Measurements from ENCODE around the gene SETD1A.

The SETD1A gene

GRCh38 chr16:30989469-30990047, 32.0 kb downstream of the SETD1A start:
- Histone ChIP-seq H3K36me3 (ENCODE audit: control insufficient read depth in 1 of 2, insufficient read depth in 2 of 2, low read length in 2 of 2) (peaks cover 2 to 7% of the 10 kb centered on the region in 2 experiments), H3K18ac (ENCODE audit: low read length) (no peak overlapping the region), H4K12ac (ENCODE audit: low read depth, low read length) (no peak overlapping the region), H3K9ac (ENCODE audit: low read length) (no peak overlapping the region), H3K79me2 (ENCODE audit: control insufficient read depth, insufficient read depth, low read length, poor library complexity) (no peaks in the 10 kb centered on the region), H2AFZ (ENCODE audit: insufficient read depth, low read length, poor library complexity) (no peak overlapping the region), H3K27me3 (ENCODE audit: insufficient read depth, low read length) (no peaks in the 10 kb centered on the region), H3K27ac (ENCODE audit: low read depth, low read length) (no peak overlapping the region), H3K23ac (ENCODE audit: low read length) (no peak overlapping the region), H3K9me3 (ENCODE audit: insufficient read depth, low read depth, low read length) (peaks cover 5% of the 10 kb centered on the region), H4K91ac (ENCODE audit: low read depth, low read length) (no peak overlapping the region), H3K4me2 (ENCODE audit: low read length) (no peak overlapping the region), H3K4me1 (ENCODE audit: control insufficient read depth in 1 of 2, insufficient read depth in 2 of 2, low read length in 2 of 2) (no peaks in the 10 kb centered on the region), H4K8ac (ENCODE audit: low read depth, low read length) (no peak overlapping the region), H2BK12ac (ENCODE audit: low read length) (no peak overlapping the region), H3K4me3 (ENCODE audit: low read depth, low read length) (no peak overlapping the region), H2BK5ac (ENCODE audit: low read depth, low read length, poor library complexity) (no peak overlapping the region), H2AK5ac (ENCODE audit: low read length) (no peak overlapping the region), H3K79me1 (ENCODE audit: low read length) (no peaks in the 10 kb centered on the region), H3K14ac (ENCODE audit: low read length) (no peak overlapping the region), H3K4ac (ENCODE audit: low read depth, low read length) (no peak overlapping the region), H2BK120ac (ENCODE audit: insufficient read depth, low read length, poor library complexity) (no peak overlapping the region)
- no CpG with 5 or more reads among the region's 23 CpGs for WGBS (ENCODE audit: extremely low coverage, insufficient coverage, insufficient read length)
- DNase-seq: no peak

- no peak overlapping the region for H3K18ac ChIP-seq (ENCODE audit: low read length)
- no peak for DNase-seq
- no peak overlapping the region for H3K9ac ChIP-seq (ENCODE audit: low read length)
- H4K8ac ChIP-seq (ENCODE audit: low read depth, low read length): no peak overlapping the region
- H3K27me3 ChIP-seq (ENCODE audit: insufficient read depth, low read length): no peaks in the 10 kb centered on the region
- no peak overlapping the region for H3K4me3 ChIP-seq (ENCODE audit: low read depth, low read length)
- no peak overlapping the region for H4K91ac ChIP-seq (ENCODE audit: low read depth, low read length)
- no peak overlapping the region for H3K4ac ChIP-seq (ENCODE audit: low read depth, low read length)
- no peaks in the 10 kb centered on the region for H3K79me2 ChIP-seq (ENCODE audit: control insufficient read depth, insufficient read depth, low read length, poor library complexity)
- no peaks in the 10 kb centered on the region for H3K4me1 ChIP-seq (ENCODE audit: control insufficient read depth in 1 of 2, insufficient read depth in 2 of 2, low read length in 2 of 2)
- no peak overlapping the region for H2BK5ac ChIP-seq (ENCODE audit: low read depth, low read length, poor library complexity)
- peaks cover 2 to 5% of the 10 kb centered on the region in 2 experiments for H3K36me3 ChIP-seq (ENCODE audit: control insufficient read depth in 1 of 2, insufficient read depth in 2 of 2, low read length in 2 of 2)
- H3K23ac ChIP-seq (ENCODE audit: low read length): no peak overlapping the region
- no peak overlapping the region for H3K14ac ChIP-seq (ENCODE audit: low read length)
- H2AK5ac ChIP-seq (ENCODE audit: low read length): no peak overlapping the region
- no peak overlapping the region for H3K4me2 ChIP-seq (ENCODE audit: low read length)
- no CpG with 5 or more reads among the region's 12 CpGs for WGBS (ENCODE audit: extremely low coverage, insufficient coverage, insufficient read length)
- H3K27ac ChIP-seq (ENCODE audit: low read depth, low read length): no peak overlapping the region
- H3K79me1 ChIP-seq (ENCODE audit: low read length): no peaks in the 10 kb centered on the region
- H2AFZ ChIP-seq (ENCODE audit: insufficient read depth, low read length, poor library complexity): no peak overlapping the region
- no peak overlapping the region for H4K12ac ChIP-seq (ENCODE audit: low read depth, low read length)
- no peak overlapping the region for H2BK12ac ChIP-seq (ENCODE audit: low read length)
- H3K9me3 ChIP-seq (ENCODE audit: insufficient read depth, low read depth, low read length): peaks cover 5% of the 10 kb centered on the region
- H2BK120ac ChIP-seq (ENCODE audit: insufficient read depth, low read length, poor library complexity): no peak overlapping the region
Measured at GRCh38 chr16:30990105-30990504, 32.6 kb downstream of the SETD1A start.

GRCh38 chr16:30991052-30991451, 33.5 kb downstream of the SETD1A start:
- H3K27ac ChIP-seq (ENCODE audit: low read depth, low read length): no peak overlapping the region
- H4K91ac ChIP-seq (ENCODE audit: low read depth, low read length): no peak overlapping the region
- H3K79me1 ChIP-seq (ENCODE audit: low read length): no peaks in the 10 kb centered on the region
- H3K4me3 ChIP-seq (ENCODE audit: low read depth, low read length): no peak overlapping the region
- no peak overlapping the region for H2AFZ ChIP-seq (ENCODE audit: insufficient read depth, low read length, poor library complexity)
- no peak overlapping the region for H2AK5ac ChIP-seq (ENCODE audit: low read length)
- no CpG with 5 or more reads among the region's 8 CpGs for WGBS (ENCODE audit: extremely low coverage, insufficient coverage, insufficient read length)
- H2BK12ac ChIP-seq (ENCODE audit: low read length): no peak overlapping the region
- H3K18ac ChIP-seq (ENCODE audit: low read length): no peak overlapping the region
- H3K23ac ChIP-seq (ENCODE audit: low read length): no peak overlapping the region
- no peak overlapping the region for H2BK5ac ChIP-seq (ENCODE audit: low read depth, low read length, poor library complexity)
- DNase-seq: no peak
- H3K36me3 ChIP-seq (ENCODE audit: control insufficient read depth in 1 of 2, insufficient read depth in 2 of 2, low read length in 2 of 2): peaks cover under 1 to 3% of the 10 kb centered on the region in 2 experiments
- H3K4me1 ChIP-seq (ENCODE audit: control insufficient read depth in 1 of 2, insufficient read depth in 2 of 2, low read length in 2 of 2): no peaks in the 10 kb centered on the region
- no peak overlapping the region for H3K14ac ChIP-seq (ENCODE audit: low read length)
- H4K12ac ChIP-seq (ENCODE audit: low read depth, low read length): no peak overlapping the region
- H3K9me3 ChIP-seq (ENCODE audit: insufficient read depth, low read depth, low read length): peaks cover 5% of the 10 kb centered on the region
- H3K4me2 ChIP-seq (ENCODE audit: low read length): no peak overlapping the region
- no peaks in the 10 kb centered on the region for H3K27me3 ChIP-seq (ENCODE audit: insufficient read depth, low read length)
- no peaks in the 10 kb centered on the region for H3K79me2 ChIP-seq (ENCODE audit: control insufficient read depth, insufficient read depth, low read length, poor library complexity)
- no peak overlapping the region for H3K9ac ChIP-seq (ENCODE audit: low read length)
- no peak overlapping the region for H3K4ac ChIP-seq (ENCODE audit: low read depth, low read length)
- H4K8ac ChIP-seq (ENCODE audit: low read depth, low read length): no peak overlapping the region
- H2BK120ac ChIP-seq (ENCODE audit: insufficient read depth, low read length, poor library complexity): no peak overlapping the region

GRCh38 chr16:30992276-30992780, 34.8 kb downstream of the SETD1A start:
- Histone ChIP-seq H3K27me3 (ENCODE audit: insufficient read depth, low read length) (no peaks in the 10 kb centered on the region), H2BK5ac (ENCODE audit: low read depth, low read length, poor library complexity) (no peak overlapping the region), H2AK5ac (ENCODE audit: low read length) (no peak overlapping the region), H2BK120ac (ENCODE audit: insufficient read depth, low read length, poor library complexity) (no peak overlapping the region), H3K79me2 (ENCODE audit: control insufficient read depth, insufficient read depth, low read length, poor library complexity) (peaks cover under 1% of the 10 kb centered on the region), H4K8ac (ENCODE audit: low read depth, low read length) (no peak overlapping the region), H3K4me1 (ENCODE audit: control insufficient read depth in 1 of 2, insufficient read depth in 2 of 2, low read length in 2 of 2) (peaks cover under 1 to 4% of the 10 kb centered on the region in 2 experiments), H3K9ac (ENCODE audit: low read length) (no peak overlapping the region), H3K14ac (ENCODE audit: low read length) (no peak overlapping the region), H3K18ac (ENCODE audit: low read length) (no peak overlapping the region), H3K36me3 (ENCODE audit: control insufficient read depth in 1 of 2, insufficient read depth in 2 of 2, low read length in 2 of 2) (no peaks in the 10 kb centered on the region), H4K91ac (ENCODE audit: low read depth, low read length) (no peak overlapping the region), H3K4me2 (ENCODE audit: low read length) (no peak overlapping the region), H3K23ac (ENCODE audit: low read length) (no peak overlapping the region), H4K12ac (ENCODE audit: low read depth, low read length) (no peak overlapping the region), H2BK12ac (ENCODE audit: low read length) (no peak overlapping the region), H3K4ac (ENCODE audit: low read depth, low read length) (no peak overlapping the region), H3K27ac (ENCODE audit: low read depth, low read length) (no peak overlapping the region), H2AFZ (ENCODE audit: insufficient read depth, low read length, poor library complexity) (no peak overlapping the region), H3K4me3 (ENCODE audit: low read depth, low read length) (peak overlapping the region; percentile 17), H3K79me1 (ENCODE audit: low read length) (peaks cover under 1% of the 10 kb centered on the region), H3K9me3 (ENCODE audit: insufficient read depth, low read depth, low read length) (peaks cover 5% of the 10 kb centered on the region)
- DNase-seq: no peak
- WGBS (ENCODE audit: extremely low coverage, insufficient coverage, insufficient read length): no CpG with 5 or more reads among the region's 21 CpGs
